Heart left ventricle (tissue), 16 donors: ENCODE data around the gene MAP9. TPM values are rescaled to one million over a fixed set of nuclear protein-coding genes. Genes with fewer than 3 reads are reported as not detected.

Experiments
- ATAC-seq, 4 donors: fragments of 200-7000 bp; cut with Tn5 transposase; one replicate each; pipeline ENCODE4 v1.9.1; 2020 to 2022; ENCODE audit warnings: moderate library complexity in 4 of 4, mild to moderate bottlenecking in 3 of 4, moderate number of reproducible peaks in 1 of 4
- DNase-seq, 5 donors: peaks; one replicate each; pipeline ENCODE4 v3.0.0-alpha.2; 2020
- H3K27ac ChIP-seq, 12 donors: fragments of 200-600 bp; sonication (generic) in 4 of 12; one replicate each; pipeline versions ENCODE4 v1.5.0 to v1.8.0; 2016 to 2022; ENCODE audit warnings: mild to moderate bottlenecking in 2 of 12
- H3K27me3 ChIP-seq, 9 donors: fragments of 200-600 bp; sonication (generic) in 2 of 9; one replicate each; pipeline versions ENCODE4 v1.5.1 to v1.8.0; 2016 to 2022; ENCODE audit warnings: mild to moderate bottlenecking in 3 of 9
- H3K36me3 ChIP-seq, 9 donors: fragments of 200-600 bp; sonication (generic) in 2 of 9; one replicate each; pipeline versions ENCODE4 v1.5.0 to v1.8.0; 2018 to 2022; ENCODE audit warnings: mild to moderate bottlenecking in 2 of 9
- H3K4me1 ChIP-seq, 12 donors: fragments of 200-600 bp; sonication (generic) in 4 of 12; one replicate each; pipeline versions ENCODE4 v1.5.0 to v1.8.0; 2016 to 2022; ENCODE audit warnings: mild to moderate bottlenecking in 3 of 12
- H3K4me3 ChIP-seq, 12 donors: fragments of 200-600 bp; sonication (generic) in 4 of 12; one replicate each; pipeline versions ENCODE4 v1.5.0 to v1.8.0; 2017 to 2022; ENCODE audit warnings: mild to moderate bottlenecking in 9 of 12, moderate library complexity in 4 of 12
- H3K9me3 ChIP-seq, 12 donors: fragments of 200-600 bp; sonication (generic) in 4 of 12; one replicate each; pipeline versions ENCODE4 v1.5.0 to v1.8.0; 2016 to 2022; ENCODE audit warnings: mild to moderate bottlenecking in 1 of 12
- POLR2A ChIP-seq, 2 donors: fragments of 450-650 bp; IDR thresholded peaks; one replicate each; pipeline ENCODE4 v1.6.1; 2017; ENCODE audit warnings: antibody characterized with exemption in 2 of 2, mild to moderate bottlenecking in 2 of 2, moderate library complexity in 2 of 2
- WGBS, 4 donors: extraction: QIAGEN DNeasy Blood & Tissue Kit in 2 of 4; methylation state at CpG; one replicate each; pipeline versions ENCODE4 v1.1.5 to v1.1.7; 2013 to 2018; 5-methylcytosine and 5-hydroxymethylcytosine counted together
- intact Hi-C, 10 donors: fragments of 100-400 bp; cut with DNase I; formaldehyde crosslinking; loops; one replicate each; pipeline versions ENCODE4 v1.11.1 to v1.14.2; 2022
- polyA plus RNA-seq, 2 donors: library from polyadenylated mRNA; stranded (reverse); fragments of 200-250 nt; gene quantifications; one replicate each; pipeline ENCODE4 v1.2.3, GENCODE V29; 2013
- total RNA-seq, 9 donors: library from RNA; depleted of rRNA in 2 of 9; stranded (reverse); fragments of >200 nt in 2 of 9; fragmentation: NEBNext Ultra II Directional in 3 of 9; extraction: Animal tissue kit (Norgen Biotek cat#: 25700) in 3 of 9; gene quantifications; one replicate each; pipeline versions ENCODE4 v1.1.0 to v1.2.4, GENCODE V29; 2016 to 2023
- TF ChIP-seq, protein P1 (sequence below), 12 donors: fragments of 200-600 bp; sonication (generic) in 4 of 12; IDR thresholded peaks; one replicate each; pipeline versions ENCODE4 v1.5.0 to v1.8.0; 2018 to 2022; ENCODE audit warnings: antibody characterized with exemption in 12 of 12, mild to moderate bottlenecking in 5 of 12
- donor health status: ischemic (EF 13 %, LVEDD 7.1; RV severe dilation, severe dysfunction).
- donor health status: healthy with polysubstance abuse.
- donor health status: DM: no; HTN: yes; CAD: no.
- donor health status: DM: no; HTN: no; CAD: no.
- donor health status: ischemic (EF 25% LVEDD 6.9; RV normal size, moderate dysfunction).
- donor health status: ischemic (EF 25% LVEDD 5.7; RV mildly dilated, moderate dysfunction).
- donor health status: healthy.
- donor health status: DM: yes; HTN: yes; CAD: no.
- donor health status: ischemic (EF 35%, LVEDD 5.7; RV mildly dilated, moderate dysfunction).
- donor health status: nonischemic (EF 11% LVEDD 7.7; RV severe dilation, severe dysfunction).
- donor health status: DM: yes; HTN: yes; CAD: no.
- donor health status: PGD.
- donor health status: ischemic (EF 29% LVEDD 5.4; RV normal size, mild dysfunction).
- donor health status: nonischemic (EF 23%, LVEDD 6.1; RV moderate dilation, normal function).

The MAP9 gene
- total and polyA plus RNA-seq, 11 donors = 3.4 to 12.0 (median 7.4) TPM

DNA sequence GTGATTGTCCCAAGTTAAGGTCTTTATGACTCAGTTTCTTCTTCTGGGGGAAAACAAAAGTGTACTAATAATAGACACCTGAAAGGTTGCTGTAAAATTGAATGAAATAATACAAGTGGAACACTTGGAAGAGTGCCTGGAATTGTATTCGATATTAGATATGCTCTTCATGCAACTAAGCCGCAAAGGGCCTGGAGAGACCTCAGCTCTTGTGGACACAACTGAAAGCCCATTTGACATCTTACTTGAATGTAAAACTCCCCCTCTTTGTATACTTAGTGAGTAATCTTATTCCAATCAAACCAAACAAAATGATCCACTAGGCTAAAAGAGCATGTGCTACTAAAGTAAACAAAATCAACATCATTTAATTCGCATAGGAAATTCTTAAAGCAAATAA, 511 bp upstream of the MAP9 start:
- no peak overlapping the region for H3K27ac ChIP-seq
- TF ChIP-seq, protein P1, sequence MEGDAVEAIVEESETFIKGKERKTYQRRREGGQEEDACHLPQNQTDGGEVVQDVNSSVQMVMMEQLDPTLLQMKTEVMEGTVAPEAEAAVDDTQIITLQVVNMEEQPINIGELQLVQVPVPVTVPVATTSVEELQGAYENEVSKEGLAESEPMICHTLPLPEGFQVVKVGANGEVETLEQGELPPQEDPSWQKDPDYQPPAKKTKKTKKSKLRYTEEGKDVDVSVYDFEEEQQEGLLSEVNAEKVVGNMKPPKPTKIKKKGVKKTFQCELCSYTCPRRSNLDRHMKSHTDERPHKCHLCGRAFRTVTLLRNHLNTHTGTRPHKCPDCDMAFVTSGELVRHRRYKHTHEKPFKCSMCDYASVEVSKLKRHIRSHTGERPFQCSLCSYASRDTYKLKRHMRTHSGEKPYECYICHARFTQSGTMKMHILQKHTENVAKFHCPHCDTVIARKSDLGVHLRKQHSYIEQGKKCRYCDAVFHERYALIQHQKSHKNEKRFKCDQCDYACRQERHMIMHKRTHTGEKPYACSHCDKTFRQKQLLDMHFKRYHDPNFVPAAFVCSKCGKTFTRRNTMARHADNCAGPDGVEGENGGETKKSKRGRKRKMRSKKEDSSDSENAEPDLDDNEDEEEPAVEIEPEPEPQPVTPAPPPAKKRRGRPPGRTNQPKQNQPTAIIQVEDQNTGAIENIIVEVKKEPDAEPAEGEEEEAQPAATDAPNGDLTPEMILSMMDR (IDR thresholded peaks at IDR 0.05) = no peak
- TF ChIP-seq POLR2A (IDR thresholded peaks at IDR 0.05) = no peak
- H3K4me3 ChIP-seq = peak overlapping the region in 10 of 12 donors; percentile 45 to 84 (median 72)
- DNase-seq (no peak), ATAC-seq (no peak)
- intact Hi-C loops = loop anchor here in 2 of 10 donors (10.0 kb wide), 1 partner anchor 822 kb away; the partner anchor contains the start of gene PLRG1 (in 2 of the 2)
- H3K27me3 ChIP-seq = peaks cover 0 to 21% (median 0%) of the 10 kb centered on the region in 9 donors
- H3K4me1 ChIP-seq = peaks cover 0 to 12% (median 7%) of the 10 kb centered on the region in 12 donors
- peaks cover 0 to 9% (median 0%) of the 10 kb centered on the region in 9 donors for H3K36me3 ChIP-seq
- no peaks in the 10 kb centered on the region for H3K9me3 ChIP-seq
- WGBS, 4 donors = 47 to 58% (median 55%) methylated on average over 3 of the region's 3 CpGs

DNA sequence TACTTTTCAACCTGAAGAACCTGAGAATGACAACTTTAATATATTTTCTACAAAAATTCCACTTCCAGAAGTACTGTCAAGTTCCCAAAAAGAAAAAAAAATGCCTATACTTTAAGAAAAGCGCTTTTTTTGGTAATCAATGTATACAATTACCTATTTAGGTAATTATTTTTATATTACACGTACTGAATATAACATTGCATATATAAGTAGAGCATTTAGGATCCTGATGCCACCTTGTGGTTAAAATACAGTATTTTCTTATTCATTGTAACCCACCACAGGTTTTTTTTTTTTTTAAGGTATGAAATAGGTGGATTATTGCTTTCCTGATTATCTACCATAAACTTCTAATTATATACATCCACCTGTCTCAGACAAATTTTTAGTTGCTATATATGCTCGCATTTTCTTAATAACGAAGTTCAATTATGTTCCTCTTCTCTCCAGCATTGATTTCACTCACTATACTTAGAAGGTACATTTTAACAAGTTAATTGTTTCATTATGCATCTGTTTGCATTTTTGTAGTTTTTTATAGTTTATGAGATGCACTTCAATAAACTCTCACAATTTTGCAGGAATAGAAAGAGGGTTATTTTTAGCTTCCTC, 5.2 kb downstream of the MAP9 start:
- Histone ChIP-seq H3K36me3 (peaks cover 0 to 22% (median 0%) of the 10 kb centered on the region in 9 donors), H3K9me3 (no peaks in the 10 kb centered on the region), H3K27me3 (peaks cover 0 to 18% (median 0%) of the 10 kb centered on the region in 9 donors), H3K4me1 (peaks cover 0 to 12% (median 7%) of the 10 kb centered on the region in 12 donors), H3K27ac (no peak overlapping the region), H3K4me3 (no peak overlapping the region)
- WGBS, 4 donors = 40 to 46% (median 43%) methylated on average over 4 of the region's 4 CpGs
- intact Hi-C loops = loop anchor here in 5 of 10 donors (5.0 to 10.0 kb wide), 3 partner anchors 519 to 819 kb away; partner anchors contain the start of gene PLRG1 (in 5 of the 5)
- DNase-seq (no peak), ATAC-seq (no peak)
- TF ChIP-seq POLR2A (IDR thresholded peaks at IDR 0.05) = no peak
- TF ChIP-seq, protein P1 (IDR thresholded peaks at IDR 0.05) = peak; percentile 31 to 57 (median 38)

DNA sequence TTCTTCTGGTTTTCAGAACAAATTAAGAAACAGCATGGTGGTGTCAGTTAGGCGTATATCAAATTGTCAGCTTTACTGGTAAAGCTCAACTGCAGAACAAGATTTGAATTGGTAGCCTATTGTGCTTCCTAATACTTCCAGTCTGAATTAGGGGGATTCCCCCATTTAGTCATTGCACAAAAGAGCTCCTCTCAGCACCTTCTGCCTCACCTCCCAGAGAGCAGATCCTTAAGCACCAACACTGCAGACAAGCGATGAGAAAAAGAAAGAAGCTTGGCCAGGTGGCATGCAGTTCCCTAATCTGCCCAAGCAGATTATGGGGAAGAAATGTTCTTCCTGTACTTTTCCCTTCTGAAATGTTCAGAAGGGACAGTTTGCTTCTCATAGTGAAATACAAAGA, 9.2 kb downstream of the MAP9 start:
- intact Hi-C loops = loop anchor here in 2 of 10 donors (10.0 kb wide), 1 partner anchor 813 kb away; the partner anchor contains the start of gene PLRG1 (in 2 of the 2)
- DNase-seq (no peak), ATAC-seq (no peak)
- WGBS, 4 donors = 85 to 95% (median 88%) methylated on average over 2 of the region's 2 CpGs
- H3K27me3 ChIP-seq = peaks cover 0 to under 1% (median 0%) of the 10 kb centered on the region in 9 donors
- H3K4me1 ChIP-seq = no peaks in the 10 kb centered on the region
- H3K4me3 ChIP-seq = no peak overlapping the region
- no peak overlapping the region for H3K27ac ChIP-seq
- H3K36me3 ChIP-seq = peaks cover 0 to 16% (median 4%) of the 10 kb centered on the region in 9 donors
- peaks cover 0 to 6% (median 0%) of the 10 kb centered on the region in 12 donors for H3K9me3 ChIP-seq
- TF ChIP-seq POLR2A (IDR thresholded peaks at IDR 0.05) = no peak
- TF ChIP-seq, protein P1 (IDR thresholded peaks at IDR 0.05) = no peak

DNA sequence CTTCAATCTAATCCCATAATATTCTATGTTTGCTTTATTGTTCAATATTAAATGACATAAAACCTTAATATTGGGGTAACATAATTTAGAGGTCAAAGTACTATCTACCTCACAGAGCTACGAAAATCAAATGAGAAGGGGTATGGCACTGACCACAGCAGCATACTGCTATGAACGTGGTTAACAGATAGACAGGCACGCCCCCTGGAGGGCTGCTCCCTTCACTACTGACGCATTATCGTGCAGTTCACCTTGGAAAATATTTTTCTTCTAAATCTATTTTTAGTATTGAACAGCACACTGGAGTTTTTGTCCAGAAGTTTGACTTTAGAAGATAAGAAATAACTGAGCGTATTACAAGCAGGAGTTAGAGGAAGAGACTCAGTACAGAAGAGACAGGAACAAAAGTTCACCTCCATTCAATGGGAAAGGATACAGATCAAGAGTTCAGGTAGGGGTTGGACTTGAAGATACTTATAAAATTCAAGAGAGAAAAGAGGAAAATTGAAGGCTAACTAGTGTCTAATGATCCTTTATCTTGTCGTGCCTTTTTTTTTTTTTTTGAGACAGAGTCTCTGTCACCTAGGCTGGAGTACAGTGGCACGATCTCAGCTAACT, 22.7 kb downstream of the MAP9 start:
- no peak for TF ChIP-seq POLR2A (IDR thresholded peaks at IDR 0.05)
- TF ChIP-seq, protein P1 (IDR thresholded peaks at IDR 0.05) = peak; percentile 47 to 79 (median 66)
- no peak overlapping the region for H3K27ac ChIP-seq
- WGBS, 4 donors = 19 to 25% (median 21%) methylated on average over 8 of the region's 8 CpGs
- peaks cover 0 to 29% (median 4%) of the 10 kb centered on the region in 9 donors for H3K36me3 ChIP-seq
- H3K27me3 ChIP-seq = no peaks in the 10 kb centered on the region
- DNase-seq (peak; percentile 43 to 73 (median 52)), ATAC-seq (peak; percentile 76 to 92 (median 81))
- intact Hi-C loops = loop anchor here in 9 of 10 donors (2.0 to 10.0 kb wide), 8 partner anchors 369 to 802 kb away; partner anchors contain the start of gene PLRG1 (in 1 of the 9)
- H3K4me1 ChIP-seq = peaks cover 0 to 5% (median 0%) of the 10 kb centered on the region in 12 donors
- H3K4me3 ChIP-seq = no peak overlapping the region
- no peaks in the 10 kb centered on the region for H3K9me3 ChIP-seq
